Stimulated activated CD8-positive, alpha-beta memory T cell treated with anti-CD3 and anti-CD28 coated beads, Interleukin-7, amount 100 ng/mL, for 4 hours (primary cell): ENCODE results near the gene ADAM19.
A peak's percentile ranks its signal among the peaks of the same experiment; 100 is the strongest.
"Not testable (repeated sequence)": the region's sequence is repeated elsewhere in the genome, so short reads cannot be mapped to it uniquely, and the experiment has no call there.

Source experiments
- DNase-seq, 2 donors: peaks; one replicate each; pipeline ENCODE4 v3.0.0-alpha.2; 2020; ENCODE audit warnings: low read depth in 2 of 2

The ADAM19 gene

DNA sequence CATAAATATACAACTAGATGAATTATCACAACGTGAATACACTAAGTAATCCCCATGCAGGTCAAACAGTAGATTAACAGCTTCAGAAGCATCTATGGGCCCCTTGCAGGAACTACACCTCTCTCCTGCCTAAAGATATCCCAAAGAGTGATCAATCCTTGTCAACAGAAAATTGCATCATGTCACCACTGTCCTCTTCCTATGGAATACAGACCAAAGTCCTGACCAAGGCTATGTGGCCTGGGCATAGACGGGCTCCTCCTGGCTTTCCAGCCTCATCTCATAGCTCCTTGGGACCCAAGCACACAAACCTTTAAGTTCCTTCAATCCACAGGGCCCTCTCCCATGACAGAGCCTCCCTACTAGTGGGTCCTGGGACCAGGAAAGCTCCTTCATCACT lies 90.2 kb downstream of the ADAM19 start:
- DNase-seq: no peak

DNA sequence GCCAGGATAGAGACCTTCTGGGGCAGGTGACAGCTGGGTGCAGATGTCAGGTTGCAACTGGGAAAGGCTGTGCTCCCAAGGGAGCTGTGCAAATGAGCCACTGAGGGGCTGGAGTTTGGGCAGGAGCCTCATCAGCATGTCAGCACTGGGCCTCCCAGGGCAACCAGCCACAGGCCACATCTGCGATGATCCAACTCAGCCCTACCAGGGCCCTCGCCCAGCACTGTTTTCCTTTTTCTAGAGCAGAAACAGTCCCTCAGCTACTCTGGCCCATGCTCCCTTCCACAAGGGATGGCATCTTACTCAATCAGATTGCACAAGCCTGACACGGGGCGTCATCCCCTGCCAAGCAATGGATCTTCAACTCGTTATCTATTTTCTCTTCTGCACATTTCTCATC lies 90.8 kb downstream of the ADAM19 start:
- no peak for DNase-seq

DNA sequence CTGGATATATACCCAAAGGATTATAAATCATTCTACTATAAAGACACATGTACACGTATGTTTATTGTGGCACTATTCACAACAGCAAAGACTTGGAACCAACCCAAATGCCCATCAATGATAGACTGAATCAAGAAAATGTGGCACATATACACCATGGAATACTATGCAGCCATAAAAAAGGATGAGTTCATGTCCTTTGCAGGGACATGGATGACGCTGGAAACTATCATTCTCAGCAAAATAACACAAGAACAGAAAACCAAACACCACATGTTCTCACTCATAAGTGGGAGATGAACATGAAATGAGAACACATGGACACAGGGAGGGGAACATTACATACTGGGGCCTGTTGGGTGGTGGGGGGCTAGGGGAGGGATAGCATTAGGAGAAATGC lies 92.9 kb downstream of the ADAM19 start:
- DNase-seq: not testable (repeated sequence)

DNA sequence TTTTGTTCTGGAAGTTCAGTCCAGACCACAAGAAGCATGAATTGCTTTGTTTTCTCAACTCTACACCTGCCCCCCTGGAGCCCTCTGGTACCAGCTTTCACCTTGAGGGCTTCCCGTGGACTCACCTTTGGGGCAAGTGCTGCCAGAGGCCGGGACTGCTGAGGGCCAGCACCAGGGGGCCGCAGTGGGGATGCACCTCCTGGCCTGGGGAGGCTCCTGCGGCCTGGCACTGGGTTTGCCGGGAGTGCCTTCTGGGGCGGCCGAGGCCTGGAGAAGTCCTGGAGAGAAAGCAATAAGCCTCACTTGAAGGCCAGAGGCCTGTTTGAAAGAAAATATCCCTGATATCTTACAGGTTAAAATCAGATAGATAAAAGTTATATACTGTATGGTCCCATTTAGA lies 93.9 kb downstream of the ADAM19 start:
- no peak for DNase-seq

DNA sequence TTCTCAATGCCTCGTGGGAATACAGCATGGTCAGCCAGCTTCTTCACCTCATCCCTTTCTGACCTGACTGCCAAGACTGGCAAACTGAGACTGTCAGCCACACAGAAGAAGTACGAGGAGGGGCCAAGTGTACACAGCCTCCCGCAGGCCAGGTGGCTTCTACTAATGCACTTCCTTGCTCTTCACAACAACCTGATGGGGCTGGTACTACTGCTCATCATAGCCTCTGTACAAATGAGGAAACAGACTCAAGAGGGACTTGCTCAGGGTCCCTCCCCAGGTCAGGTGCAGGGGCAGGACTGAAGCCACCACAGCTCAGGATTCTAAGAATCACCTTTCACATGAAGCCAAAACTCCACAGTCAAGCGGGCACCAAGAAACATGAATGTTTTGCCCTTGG lies 94.3 kb downstream of the ADAM19 start:
- DNase-seq: no peak

DNA sequence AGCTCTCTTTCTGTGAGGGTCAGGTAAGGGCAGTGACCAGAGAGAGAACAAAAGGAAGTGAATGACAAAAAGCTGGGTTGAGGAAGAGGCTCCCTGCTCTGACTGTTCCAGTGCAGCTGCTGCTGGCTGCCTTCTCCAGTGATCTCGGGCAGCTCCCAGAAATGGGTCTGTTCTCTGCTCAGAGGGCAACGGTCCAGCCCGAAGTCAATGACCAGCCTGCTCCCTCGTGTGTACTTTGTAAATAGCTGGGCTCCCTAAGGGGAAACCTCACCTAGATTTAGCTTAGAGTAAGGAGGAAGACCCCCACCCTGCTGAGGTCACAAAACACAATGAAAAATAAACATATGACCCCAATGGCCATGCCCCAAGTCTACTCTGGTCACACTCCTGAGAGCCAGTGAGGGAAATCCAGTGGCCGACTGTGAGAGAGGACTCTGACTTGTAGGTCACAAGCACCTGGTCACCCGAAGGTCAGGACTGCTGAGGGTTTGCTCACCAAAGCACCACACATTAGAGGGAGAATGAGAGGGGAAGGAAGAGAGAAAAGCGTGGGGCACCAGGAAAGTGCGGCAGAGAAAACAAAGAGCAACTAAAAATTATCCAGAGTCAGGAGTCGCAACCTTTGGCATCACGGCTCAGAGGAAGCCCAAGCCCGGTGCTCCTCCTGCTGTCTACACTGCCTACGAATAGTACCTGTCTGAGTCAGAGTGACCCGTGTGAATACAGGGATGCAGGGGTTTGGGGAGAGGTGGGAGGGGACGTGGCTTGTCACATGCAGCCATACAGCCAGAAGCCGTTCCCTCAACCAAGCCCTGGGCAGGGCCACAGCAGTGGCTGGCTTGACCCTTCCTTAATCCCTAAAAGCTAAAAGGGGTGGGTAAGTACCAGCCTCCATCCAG lies 95.7 kb downstream of the ADAM19 start:
- no peak for DNase-seq

DNA sequence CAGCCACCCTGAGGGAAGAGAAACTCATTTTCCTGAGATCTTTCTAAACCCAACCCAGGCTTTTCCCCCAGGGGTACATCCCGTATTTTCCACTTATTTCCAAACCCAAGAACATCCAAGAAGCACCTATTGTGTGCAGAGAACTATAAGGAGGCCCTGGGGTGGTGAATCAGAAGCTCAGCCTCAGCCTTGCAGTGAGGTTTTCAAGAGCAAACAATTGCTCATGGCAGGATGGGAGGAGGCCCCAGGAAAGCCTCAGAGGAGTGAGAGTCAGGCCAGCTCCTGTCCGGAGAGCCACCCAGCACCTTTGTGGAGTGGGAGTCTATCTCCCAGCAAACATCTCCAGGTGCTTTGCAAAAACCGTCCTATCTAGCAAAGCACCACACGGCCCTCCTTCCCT lies 96.4 kb downstream of the ADAM19 start:
- no peak for DNase-seq

DNA sequence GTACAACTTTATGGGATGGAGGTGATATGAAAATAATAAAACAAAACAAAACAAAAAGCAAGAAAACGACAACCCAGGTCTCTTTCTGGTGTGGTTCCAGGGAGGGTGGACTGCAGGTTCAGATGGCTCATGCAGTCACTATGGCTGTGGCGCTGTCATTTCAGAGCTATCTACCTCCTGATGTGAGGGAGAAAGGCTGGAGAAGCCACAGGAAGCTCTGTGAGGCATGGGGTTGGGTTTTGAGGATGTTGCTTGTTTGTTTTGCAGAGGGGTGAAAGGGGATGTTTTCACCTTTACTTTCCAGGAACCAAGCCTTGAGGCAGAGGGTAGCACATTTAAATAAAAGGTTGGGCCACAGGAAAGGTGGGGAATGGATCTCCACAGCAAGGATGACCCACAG lies 96.8 kb downstream of the ADAM19 start:
- DNase-seq: no peak

DNA sequence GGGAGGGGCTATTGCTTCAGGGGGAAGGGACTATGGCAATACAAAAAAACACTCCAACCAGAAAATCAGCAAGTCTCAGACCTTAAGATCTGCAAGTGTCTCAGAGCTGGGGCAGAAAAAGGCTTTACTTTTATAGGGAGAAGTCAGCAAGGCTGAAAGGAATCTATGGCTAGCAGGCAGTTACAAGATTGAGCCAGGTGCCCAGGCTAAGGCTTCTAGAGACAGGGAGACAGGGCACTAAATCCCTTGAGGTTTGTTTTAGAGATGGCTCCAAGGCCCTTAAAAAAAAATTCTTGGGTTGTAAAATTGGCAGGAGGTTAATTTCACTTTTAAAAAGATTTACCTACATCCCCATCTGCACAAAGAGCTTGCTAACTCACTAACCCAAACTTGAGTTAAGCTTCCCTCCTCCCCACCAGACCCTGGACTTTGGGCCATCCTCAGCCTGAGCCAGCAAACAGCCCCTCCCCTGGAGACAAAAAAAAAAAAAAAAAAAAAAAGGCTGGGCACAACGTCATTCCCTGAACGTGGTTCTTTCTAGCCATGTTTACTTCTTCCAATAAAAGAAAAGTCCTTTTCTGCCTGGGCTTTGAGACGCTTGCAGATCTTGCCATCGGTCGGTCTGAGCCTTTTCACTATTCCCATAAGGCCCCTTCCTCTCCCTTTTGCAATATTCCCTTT lies 97.6 kb downstream of the ADAM19 start:
- DNase-seq: no peak

DNA sequence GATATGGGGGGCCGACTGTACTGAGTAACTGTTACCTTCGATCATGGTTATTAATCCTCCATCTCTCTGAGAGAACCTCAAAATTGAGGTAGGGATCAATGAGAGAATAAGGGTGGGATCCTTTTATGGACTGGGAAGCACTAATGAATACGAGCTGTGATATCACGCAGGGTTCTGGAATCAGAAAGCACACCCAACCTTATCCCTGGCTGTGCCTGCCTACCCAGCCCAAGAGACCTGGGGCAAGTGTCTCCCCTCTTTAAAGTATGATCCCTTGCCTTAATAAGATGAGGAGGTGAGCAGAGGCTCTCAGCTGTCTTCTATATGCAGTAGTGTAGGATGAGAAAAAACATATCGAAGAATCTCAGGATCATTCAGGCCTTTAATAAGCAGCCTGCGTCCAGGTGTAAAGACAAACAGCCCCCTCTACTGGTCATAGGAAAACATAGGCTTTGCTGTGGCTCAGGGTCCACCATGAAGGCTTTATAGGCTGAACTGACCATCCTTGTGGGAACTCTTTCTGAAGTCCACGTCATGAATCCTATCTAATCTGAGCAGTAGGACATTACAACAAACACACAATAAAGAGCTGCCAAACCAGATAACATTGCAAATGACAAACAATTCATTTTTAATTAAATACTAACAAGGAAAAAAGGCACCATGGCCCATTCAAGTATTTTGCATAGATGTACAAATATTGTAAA lies 98.7 kb downstream of the ADAM19 start:
- no peak for DNase-seq

DNA sequence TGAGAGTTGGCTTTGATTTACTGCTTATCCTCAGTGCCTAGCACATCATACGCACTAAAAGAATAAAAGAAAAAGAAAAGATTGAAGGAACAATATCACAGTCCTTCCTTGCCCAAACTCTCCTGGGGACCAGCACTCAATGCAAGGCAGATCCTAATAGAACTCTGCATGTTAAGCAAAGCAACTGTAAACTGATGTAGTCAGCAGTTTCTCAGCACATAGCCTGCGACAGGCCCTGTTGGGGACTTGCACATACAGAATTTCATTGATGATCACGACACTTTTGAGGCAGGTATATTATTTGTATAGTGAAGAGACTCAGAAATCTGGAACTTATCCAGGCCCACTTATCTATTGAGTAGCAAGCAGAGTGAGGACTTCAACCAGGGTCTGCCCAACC lies 100.1 kb downstream of the ADAM19 start:
- DNase-seq: no peak

DNA sequence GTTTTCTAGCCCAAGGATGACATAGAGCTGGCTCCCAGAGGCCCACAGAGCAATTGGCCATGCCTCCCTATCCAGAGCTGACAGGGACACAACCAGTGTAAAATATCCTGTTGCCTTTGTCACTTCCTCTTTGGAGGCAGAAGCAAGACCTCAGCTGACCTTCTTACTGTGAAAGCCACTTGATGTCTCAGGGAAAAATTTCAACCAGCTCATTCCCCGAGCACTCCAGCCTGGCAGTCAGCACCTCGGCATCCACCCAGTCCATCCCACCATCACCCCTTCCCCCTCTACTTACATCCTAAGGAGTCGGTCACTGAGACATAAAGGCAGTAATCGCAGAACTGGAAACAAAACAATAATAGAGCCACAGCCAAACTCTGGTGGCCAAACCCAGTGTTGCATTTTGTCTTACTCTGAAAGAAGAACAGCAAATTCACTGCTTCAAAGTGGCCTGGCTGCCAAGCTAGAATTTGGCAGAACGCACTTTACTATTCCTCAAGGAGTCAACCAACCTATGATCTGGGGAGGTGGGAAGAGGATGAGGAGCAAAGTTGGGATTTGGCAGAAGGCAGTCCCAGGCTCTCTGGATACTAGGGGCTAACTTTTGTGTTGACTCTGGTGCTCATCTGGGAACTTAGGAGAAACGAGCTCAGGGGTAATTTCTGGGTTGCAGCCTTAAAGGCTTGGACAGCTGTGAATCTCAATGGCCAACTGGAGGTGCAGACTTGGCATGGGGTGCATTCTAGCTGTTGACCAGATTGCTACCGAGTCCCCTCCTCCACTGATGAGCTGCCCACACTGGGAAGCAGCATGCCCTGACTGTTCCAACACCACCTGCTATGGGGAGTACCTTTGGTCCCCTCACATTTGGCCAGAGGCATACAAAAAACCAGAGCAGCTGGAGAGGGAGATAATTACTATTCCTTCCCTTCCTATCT lies 101.9 kb downstream of the ADAM19 start:
- DNase-seq: no peak

DNA sequence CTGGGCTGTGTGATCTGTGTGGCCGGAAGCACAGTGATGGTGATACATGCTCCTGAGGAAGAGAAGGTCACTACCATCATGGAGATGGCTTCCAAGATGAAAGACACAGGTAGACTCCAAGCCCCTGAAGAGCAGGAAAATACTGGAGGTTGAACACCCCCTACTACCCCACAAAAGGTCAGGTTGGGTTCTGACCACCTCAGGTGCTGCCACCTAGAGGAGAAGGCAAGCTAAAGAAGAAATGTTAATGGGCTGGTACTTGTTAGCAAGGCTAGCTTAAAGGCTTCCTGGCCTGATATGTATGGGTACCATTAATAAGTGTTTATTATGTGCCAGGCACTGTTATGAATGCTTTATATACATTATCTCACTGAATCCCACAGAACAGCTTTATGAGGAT lies 103.9 kb downstream of the ADAM19 start:
- no peak for DNase-seq

DNA sequence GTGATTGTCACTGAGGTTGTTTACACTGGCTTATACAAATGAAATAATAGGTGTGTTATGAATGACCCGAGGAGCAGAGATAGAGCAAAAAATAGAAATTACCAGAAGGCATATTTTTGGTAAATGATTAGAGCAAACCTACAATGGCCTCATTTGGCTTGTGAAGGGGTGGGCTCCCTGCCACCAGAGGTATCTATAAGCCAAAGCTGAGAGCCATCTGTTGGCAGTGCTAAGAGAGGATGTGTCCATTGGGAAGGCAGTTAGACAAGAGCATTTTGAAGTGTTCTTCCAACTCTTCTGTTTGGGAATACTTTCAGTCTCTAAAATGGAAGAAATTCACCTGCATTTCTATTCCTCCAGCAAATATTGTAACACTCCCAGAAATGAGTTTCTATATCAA lies 104.9 kb downstream of the ADAM19 start:
- no peak for DNase-seq

DNA sequence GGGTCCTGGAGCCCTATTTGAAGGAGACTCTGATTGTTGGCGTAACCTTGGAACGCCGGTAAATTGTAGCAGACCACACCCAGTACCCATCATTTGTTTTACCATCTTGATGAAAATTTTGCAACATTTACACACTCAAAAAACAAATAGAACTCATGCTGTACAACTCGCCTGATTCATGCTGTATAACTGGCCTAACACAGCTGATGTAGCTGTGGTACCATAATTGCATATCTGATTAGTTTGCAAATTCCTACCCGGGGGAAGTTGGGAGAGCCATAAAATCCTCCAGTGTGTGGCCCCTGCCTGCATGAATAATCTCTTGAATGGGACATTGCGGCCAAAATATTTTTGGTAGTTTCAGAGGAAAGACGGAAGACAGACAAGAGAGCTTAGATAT lies 105.9 kb downstream of the ADAM19 start:
- no peak for DNase-seq

DNA sequence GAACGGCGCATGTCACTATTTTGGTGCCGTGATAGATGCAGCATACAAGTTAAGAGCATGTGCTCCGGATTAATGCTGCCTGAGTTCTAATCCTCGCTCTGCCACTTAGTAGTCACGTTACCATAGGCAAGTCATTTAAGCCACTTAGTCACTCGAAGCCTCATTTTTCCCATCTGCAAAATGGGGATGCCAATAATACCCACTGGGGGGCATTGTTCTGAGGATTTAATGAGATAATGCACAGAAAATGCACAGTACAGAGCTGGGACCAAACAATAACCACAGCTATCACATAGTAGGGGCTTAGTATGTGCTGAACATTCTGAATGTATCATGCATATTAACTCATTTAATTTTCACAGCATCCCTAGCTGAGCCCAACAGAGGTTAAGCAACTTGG lies 106.5 kb downstream of the ADAM19 start:
- no peak for DNase-seq

DNA sequence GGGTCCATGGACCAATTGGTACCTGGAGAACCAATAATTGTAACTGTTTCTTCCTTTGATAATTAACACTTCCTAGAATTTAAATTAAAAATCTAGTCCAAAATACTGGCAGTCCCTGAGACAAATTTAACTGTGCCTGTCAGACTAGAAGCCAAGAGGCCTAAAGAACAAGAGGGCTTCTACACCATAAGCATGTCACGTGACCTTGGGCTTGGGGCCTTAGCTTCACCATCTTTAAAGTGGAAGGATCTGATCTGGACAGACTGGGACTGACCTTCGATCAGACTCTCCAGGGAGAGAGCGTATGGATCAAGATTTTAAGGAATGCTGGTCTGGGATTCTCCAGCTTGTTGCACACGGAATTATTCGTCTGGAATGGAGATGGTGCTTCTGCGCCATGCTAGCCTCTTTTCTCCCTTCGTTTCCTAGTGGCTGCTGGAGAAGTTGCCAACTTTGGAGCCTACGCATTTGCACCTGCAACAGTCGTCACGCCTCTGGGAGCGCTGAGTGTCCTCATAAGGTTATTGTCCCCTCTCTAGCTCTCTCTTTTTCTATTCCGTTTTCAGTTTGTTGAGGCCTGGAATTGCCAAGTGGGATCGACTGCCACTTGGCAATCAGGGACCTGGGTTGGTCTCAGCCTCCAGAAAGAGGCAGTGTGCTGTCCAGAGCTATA lies 107.1 kb downstream of the ADAM19 start:
- DNase-seq: no peak

DNA sequence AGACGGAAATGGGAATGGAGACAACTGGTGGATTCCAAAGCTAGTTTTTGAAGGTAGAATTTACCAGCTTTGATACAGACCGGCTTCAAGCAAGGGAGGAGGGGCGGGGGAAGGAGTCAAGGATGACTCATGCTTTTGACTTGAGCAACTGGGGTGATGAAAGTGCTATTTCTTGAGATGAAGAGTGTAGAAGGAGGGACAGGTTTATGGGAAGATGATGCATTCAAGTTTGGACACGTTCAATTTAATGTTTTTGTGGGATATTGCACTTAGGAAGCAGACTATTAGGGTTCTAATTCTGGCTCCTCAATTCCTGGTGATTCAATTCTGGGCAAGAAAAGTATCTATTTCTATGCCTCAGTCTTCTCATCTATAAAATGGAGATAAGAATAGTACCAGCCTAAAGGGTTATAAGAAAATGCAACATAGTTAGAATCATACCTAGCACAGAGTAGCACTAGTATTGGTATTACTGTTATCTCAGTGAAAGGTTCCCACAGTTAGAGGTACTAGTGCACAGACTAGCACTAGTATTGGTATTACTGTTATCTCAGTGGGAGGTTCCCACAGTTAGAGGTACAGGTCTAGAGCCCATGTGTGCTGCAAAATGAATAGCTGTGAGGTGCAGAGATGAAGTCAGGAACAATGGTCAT lies 110.9 kb downstream of the ADAM19 start:
- peak; percentile 31 to 36 for DNase-seq

DNA sequence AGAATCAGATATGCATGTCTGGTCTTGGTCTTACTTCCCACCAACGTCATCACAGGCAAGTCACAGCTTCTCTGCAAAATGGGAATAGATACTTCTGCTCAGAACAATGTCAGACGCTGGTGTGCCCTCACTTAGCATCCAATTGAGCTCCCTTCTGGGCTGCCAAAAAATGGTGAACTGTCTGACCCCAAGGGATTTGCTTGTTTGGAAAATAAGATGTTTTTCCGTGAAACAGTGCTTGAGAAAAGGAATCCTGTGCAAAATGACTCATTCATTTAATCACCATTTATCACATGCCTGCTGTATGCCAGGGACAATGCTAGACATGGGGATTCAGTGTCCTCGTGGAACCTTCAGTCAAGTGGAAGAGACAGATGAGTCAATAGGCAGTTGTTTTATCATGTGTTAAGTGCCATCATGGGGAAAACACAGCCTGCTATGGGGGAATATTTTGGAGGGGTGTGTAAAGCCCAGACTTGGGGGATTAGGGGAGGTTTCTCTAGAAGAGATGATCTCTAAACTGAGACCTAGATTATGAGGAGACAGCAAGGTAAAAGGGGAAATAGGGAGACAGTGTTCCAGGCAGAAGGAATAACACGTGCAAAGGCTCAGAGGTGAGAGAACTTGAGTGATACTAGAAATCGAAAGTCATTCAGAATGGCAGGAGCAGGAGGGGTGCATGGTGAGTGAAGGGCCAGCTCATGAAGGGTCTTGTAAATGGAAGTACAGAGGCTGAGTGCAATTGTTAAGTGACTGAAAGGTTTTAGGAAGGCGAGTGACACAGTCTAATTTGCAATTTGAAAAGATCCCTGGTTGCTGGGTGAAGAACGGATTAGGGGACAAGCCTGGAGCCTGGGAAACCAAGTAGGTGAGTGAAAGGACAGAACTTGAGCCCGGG lies 111.7 kb downstream of the ADAM19 start:
- no peak for DNase-seq
